GM18499 (cell line): Measurements from ENCODE around the gene MESP1.

Source experiments
- ATAC-seq: cut with Tn5 transposase; IDR thresholded peaks from one replicate; pipeline ENCODE4 v1.9.1; 2021; ENCODE audit warnings: moderate number of reproducible peaks; ENCODE audit not compliant: insufficient read depth, unreplicated experiment

Gene MESP1

DNA sequence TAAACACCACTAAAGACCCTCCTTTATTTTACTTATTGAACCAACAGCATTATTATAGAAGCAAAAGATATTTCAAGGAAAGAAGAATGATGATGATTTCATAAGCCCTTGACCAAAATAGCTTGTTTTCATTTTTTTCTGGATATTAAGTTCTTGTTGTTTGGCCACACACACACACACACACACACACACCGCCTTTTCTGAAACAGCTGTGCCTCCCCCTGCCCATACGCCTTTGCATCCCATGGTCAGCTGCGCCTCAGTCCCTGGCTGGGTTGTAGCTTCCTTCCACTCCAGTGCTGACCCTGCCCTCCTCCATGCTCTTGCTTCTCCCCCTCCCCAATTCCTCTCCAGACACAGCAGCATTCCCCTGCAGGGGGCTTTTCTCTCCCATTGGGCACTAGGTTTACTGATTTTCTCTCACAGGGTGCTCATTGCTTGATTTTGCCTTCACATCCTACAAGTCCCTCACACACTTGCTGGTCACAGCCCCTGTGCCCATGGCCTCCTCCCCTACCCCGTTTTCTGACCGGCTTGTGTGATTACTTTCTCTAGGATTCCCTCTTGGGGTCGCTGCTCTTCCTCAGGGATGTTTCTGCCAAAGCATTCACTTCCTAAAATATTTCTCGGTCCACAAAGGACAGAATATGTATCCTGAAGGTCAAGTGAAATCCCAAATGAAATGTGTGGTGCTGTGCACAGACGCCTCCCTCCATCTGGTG is 18.4 kb downstream of the MESP1 start:
- ATAC-seq, result no peak

GRCh38 chr15:89731275-89731674 is 19.8 kb downstream of the MESP1 start:
- ATAC-seq, result no peak

- no peak for ATAC-seq
Observed at GRCh38 chr15:89728254-89728653, 22.8 kb downstream of the MESP1 start.

GRCh38 chr15:89725064-89725463 is 26.0 kb downstream of the MESP1 start:
- no peak for ATAC-seq

DNA sequence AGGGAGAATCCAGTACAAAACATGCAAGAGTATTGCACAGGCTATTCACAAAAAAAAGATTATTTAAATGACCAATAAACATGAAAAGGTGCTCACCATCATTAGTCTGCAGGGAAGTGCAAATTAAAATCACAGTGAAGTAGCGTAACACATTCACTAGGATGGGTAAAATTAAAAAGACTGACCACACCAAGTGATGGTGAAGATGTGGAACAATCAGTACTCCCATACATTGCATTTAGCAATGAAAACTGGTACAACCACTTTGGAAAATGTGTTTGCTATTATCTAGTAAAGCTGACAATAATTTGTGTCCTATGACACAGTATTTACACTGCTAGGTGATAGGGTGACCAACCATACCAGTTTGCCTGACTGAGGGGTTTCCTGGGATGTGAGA is 26.4 kb downstream of the MESP1 start:
- ATAC-seq, result no peak

GRCh38 chr15:89723031-89723430 is 28.0 kb downstream of the MESP1 start:
- no peak for ATAC-seq

GRCh38 chr15:89714775-89715174 is 36.3 kb downstream of the MESP1 start:
- ATAC-seq, result no peak

GRCh38 chr15:89707577-89707976 is 43.5 kb downstream of the MESP1 start:
- no peak for ATAC-seq

GRCh38 chr15:89704411-89704810 is 46.6 kb downstream of the MESP1 start:
- ATAC-seq, result no peak
